DMS53 (cell line): Measurements from ENCODE around the gene ZXDA.
A peak's percentile ranks its signal among the peaks of the same experiment; 100 is the strongest.

ENCODE experiments used
- DNase-seq: peaks from one replicate; lab custom pipeline; 2025; lab: John Stamatoyannopoulos, UW

The ZXDA gene

GRCh38 chrX:57910287-57910912, at the start of gene ZXDA:
TSS of gene ZXDA (minus strand) at chrX:57910458. CDS start at chrX:57910420, 38 bp downstream.
- peak; percentile 25 for DNase-seq

GRCh38 chrX:57952320-57952678, 42.0 kb upstream of the ZXDA start:
- DNase-seq = no peak

- peak; percentile 34 for DNase-seq
Measured at GRCh38 chrX:57951666-57952319, 41.5 kb upstream of the ZXDA start.

GRCh38 chrX:57933321-57933720, 23.1 kb upstream of the ZXDA start:
- no peak for DNase-seq

- no peak for DNase-seq
Measured at GRCh38 chrX:57932266-57932665, 22.0 kb upstream of the ZXDA start.

- peak; percentile 9 for DNase-seq
Measured at GRCh38 chrX:57930051-57930450, 19.8 kb upstream of the ZXDA start.

- DNase-seq = peak; percentile 49
Measured at GRCh38 chrX:57929373-57929772, 19.1 kb upstream of the ZXDA start.

- no peak for DNase-seq
Measured at GRCh38 chrX:57925806-57926205, 15.5 kb upstream of the ZXDA start.

GRCh38 chrX:57918750-57919436, 8.6 kb upstream of the ZXDA start:
- DNase-seq = peak; percentile 67

- DNase-seq = no peak
Measured at GRCh38 chrX:57915680-57916079, 5.4 kb upstream of the ZXDA start.

GRCh38 chrX:57909595-57910286, 517 bp downstream of the ZXDA start:
- peak; percentile 71 for DNase-seq

GRCh38 chrX:57908972-57909594, 1.2 kb downstream of the ZXDA start:
- peak; percentile 71 for DNase-seq

GRCh38 chrX:57906790-57907189, 3.5 kb downstream of the ZXDA start:
- no peak for DNase-seq

GRCh38 chrX:57905141-57905540, 5.1 kb downstream of the ZXDA start:
- DNase-seq = no peak

- no peak for DNase-seq
Measured at GRCh38 chrX:57904176-57904880, 5.9 kb downstream of the ZXDA start.

GRCh38 chrX:57902633-57903032, 7.6 kb downstream of the ZXDA start:
- DNase-seq = no peak

GRCh38 chrX:57901466-57901865, 8.8 kb downstream of the ZXDA start:
- DNase-seq = no peak

GRCh38 chrX:57900975-57901374, 9.3 kb downstream of the ZXDA start:
- no peak for DNase-seq

- DNase-seq = no peak
Measured at GRCh38 chrX:57899906-57900305, 10.4 kb downstream of the ZXDA start.

- DNase-seq = no peak
Measured at GRCh38 chrX:57899064-57899463, 11.2 kb downstream of the ZXDA start.

- DNase-seq = no peak
Measured at GRCh38 chrX:57871463-57871862, 38.8 kb downstream of the ZXDA start.
